ENCODE results near the gene RCOR2. TPM values are rescaled to one million over a fixed set of nuclear protein-coding genes. Genes with fewer than 3 reads are reported as not detected.

RCOR2 gene
- total RNA-seq, 2 experiments from 2014 or later = 0.61 to 2.1 TPM

- ATAC-seq (no peak), DNase-seq (no peak)
- intact Hi-C loops (cut with micrococcal nuclease) = no loop called here
- Mint-ChIP-seq H3K27ac (no peak overlapping the region), H3K4me1 (ENCODE audit: low read depth) (peaks cover 4% of the 10 kb centered on the region), H3K4me3 (no peak overlapping the region), H3K36me3 (ENCODE audit: low read depth) (peaks cover 4% of the 10 kb centered on the region), H3K9me3 (no peaks in the 10 kb centered on the region), H3K27me3 (no peaks in the 10 kb centered on the region)
- TF ChIP-seq CTCF (IDR thresholded peaks at IDR 0.05) = no peak
- POLR2A ChIA-PET = interaction anchor here (1.2 kb wide), 1 partner anchor 74 kb away, joined by 4 read pairs; no protein-coding TSS in a partner anchor
- CTCF ChIA-PET = interaction anchor here (1.2 to 3.2 kb wide), 2 partner anchors 9 to 74 kb away, joined by 3 to 25 read pairs; partner anchors contain the start of gene MARK2
These were observed 5.5 kb downstream of the RCOR2 start for GRCh38 chr11:63911440-63911839.

GRCh38 chr11:63910675-63911074 is 6.3 kb downstream of the RCOR2 start:
- intact Hi-C loops (cut with micrococcal nuclease) = no loop called here
- Mint-ChIP-seq H3K27me3 (no peaks in the 10 kb centered on the region), H3K4me3 (no peak overlapping the region), H3K9me3 (no peaks in the 10 kb centered on the region), H3K36me3 (ENCODE audit: low read depth) (peaks cover 10% of the 10 kb centered on the region), H3K27ac (no peak overlapping the region), H3K4me1 (ENCODE audit: low read depth) (peaks cover 2% of the 10 kb centered on the region)
- ATAC-seq (no peak), DNase-seq (no peak)
- CTCF ChIA-PET = interaction anchor here (1.2 to 3.2 kb wide), 2 partner anchors 10 to 74 kb away, joined by 3 to 25 read pairs; partner anchors contain the start of gene MARK2
- no peak for TF ChIP-seq CTCF (IDR thresholded peaks at IDR 0.05)
- POLR2A ChIA-PET = interaction anchor here (0.6 to 1.2 kb wide), 2 partner anchors 14 to 73 kb away, joined by 4 read pairs; no protein-coding TSS in a partner anchor

- intact Hi-C loops (cut with micrococcal nuclease) = no loop called here
- no peak for TF ChIP-seq CTCF (IDR thresholded peaks at IDR 0.05)
- no peak overlapping the region for H3K27ac Mint-ChIP-seq
- ChIA-PET CTCF (interaction anchor here (3.2 kb wide), 1 partner anchor 73 kb away, joined by 25 read pairs; the partner anchor contains the start of gene MARK2), POLR2A (no interaction called here)
- no peaks in the 10 kb centered on the region for H3K27me3 Mint-ChIP-seq
- peaks cover 17% of the 10 kb centered on the region for H3K36me3 Mint-ChIP-seq (ENCODE audit: low read depth)
- DNase-seq (no peak), ATAC-seq (no peak)
- no peaks in the 10 kb centered on the region for H3K9me3 Mint-ChIP-seq
- no peak overlapping the region for H3K4me3 Mint-ChIP-seq
- peaks cover 2% of the 10 kb centered on the region for H3K4me1 Mint-ChIP-seq (ENCODE audit: low read depth)
These were observed 7.1 kb downstream of the RCOR2 start for GRCh38 chr11:63909591-63910506.

GRCh38 chr11:63908631-63909401 is 8.1 kb downstream of the RCOR2 start:
- ChIA-PET POLR2A (no interaction called here), CTCF (interaction anchor here (3.2 kb wide), 1 partner anchor 72 kb away, joined by 25 read pairs; the partner anchor contains the start of gene MARK2)
- H3K36me3 Mint-ChIP-seq (ENCODE audit: low read depth) = peaks cover 25% of the 10 kb centered on the region
- no peak overlapping the region for H3K27ac Mint-ChIP-seq
- TF ChIP-seq CTCF (IDR thresholded peaks at IDR 0.05) = no peak
- intact Hi-C loops (cut with micrococcal nuclease) = no loop called here
- no peak overlapping the region for H3K4me3 Mint-ChIP-seq
- H3K27me3 Mint-ChIP-seq = no peaks in the 10 kb centered on the region
- DNase-seq = no peak
- peaks cover 2% of the 10 kb centered on the region for H3K4me1 Mint-ChIP-seq (ENCODE audit: low read depth)
- no peaks in the 10 kb centered on the region for H3K9me3 Mint-ChIP-seq
- ATAC-seq = no peak
